ENCODE data around the gene PAGE4.

PAGE4 gene, protein sequence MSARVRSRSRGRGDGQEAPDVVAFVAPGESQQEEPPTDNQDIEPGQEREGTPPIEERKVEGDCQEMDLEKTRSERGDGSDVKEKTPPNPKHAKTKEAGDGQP

GRCh38 chrX:49829016-49829415 lies at the start of gene PAGE4:
PAGE4 (plus strand) TSS chrX:49829303; CDS start chrX:49830429, 1,126 bp downstream.
- DNase-seq (ENCODE audit: low read depth, low spot score), result no peak

- DNase-seq (ENCODE audit: low read depth, low spot score), result no peak
Observed at GRCh38 chrX:49784747-49785280, 44.3 kb upstream of the PAGE4 start.

DNA sequence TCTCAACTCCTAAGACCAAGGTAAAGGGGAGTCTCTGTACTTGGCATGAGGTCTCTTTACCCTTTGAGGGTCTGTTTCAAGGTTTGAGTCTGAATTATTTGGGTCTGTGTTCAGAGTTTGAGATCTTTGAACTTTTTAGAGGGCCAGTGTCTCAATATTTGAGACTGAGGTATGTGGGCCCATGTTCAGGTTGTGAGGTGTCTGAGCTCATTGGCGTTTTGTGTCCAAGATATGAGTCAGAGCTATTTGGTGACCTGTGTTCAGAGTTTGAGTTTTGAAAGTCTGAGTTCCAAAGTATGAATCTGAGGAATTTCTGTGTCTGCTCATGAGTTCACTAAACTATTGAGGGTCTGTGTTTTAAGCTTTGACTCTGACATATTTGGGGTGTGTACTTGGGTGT lies 36.7 kb upstream of the PAGE4 start:
- DNase-seq (ENCODE audit: low read depth, low spot score), result no peak

- DNase-seq (ENCODE audit: low read depth, low spot score), result no peak
Observed at GRCh38 chrX:49793686-49794085, 35.4 kb upstream of the PAGE4 start.

- no peak for DNase-seq (ENCODE audit: low read depth, low spot score)
Observed at GRCh38 chrX:49799828-49800227, 29.3 kb upstream of the PAGE4 start.

- no peak for DNase-seq (ENCODE audit: low read depth, low spot score)
Observed at GRCh38 chrX:49809891-49810632, 19.0 kb upstream of the PAGE4 start.

DNA sequence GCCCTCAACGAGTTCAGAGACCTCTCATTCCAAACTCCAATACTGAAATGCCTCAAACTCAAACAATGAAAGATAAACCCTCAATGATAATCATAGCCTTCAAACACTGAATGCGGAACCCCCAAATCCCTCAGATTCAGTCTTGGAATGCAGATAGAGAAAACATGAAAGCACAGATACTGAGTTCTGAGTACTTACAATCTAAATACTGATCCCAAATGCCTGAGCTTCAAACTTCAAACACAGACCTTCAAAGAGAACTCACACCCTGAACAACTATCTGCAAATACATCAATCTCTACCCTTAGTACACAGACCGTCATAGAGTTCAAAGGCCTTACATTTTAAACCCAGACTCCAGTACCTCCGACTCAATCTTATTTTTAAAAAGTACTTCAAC lies 16.9 kb upstream of the PAGE4 start:
- no peak for DNase-seq (ENCODE audit: low read depth, low spot score)

DNA sequence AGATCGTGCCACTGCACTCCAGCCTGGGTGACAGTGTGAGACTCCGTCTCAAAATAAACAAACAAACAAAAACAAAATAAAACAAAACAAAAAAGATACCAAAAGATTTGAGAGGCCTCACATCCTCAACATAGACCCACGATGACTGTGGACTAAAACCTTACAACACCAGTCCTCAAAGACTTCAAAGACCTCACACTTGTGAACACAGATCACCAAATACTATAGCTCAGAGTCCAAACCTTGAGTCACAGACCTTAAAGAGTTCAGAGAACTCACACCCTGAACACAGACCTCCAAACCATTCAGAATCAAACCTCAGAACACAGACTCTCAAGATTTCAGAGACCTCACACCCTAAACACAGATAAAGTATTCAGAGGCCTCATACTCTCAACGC lies 12.7 kb upstream of the PAGE4 start:
- DNase-seq (ENCODE audit: low read depth, low spot score), result no peak

- no peak for DNase-seq (ENCODE audit: low read depth, low spot score)
Observed at GRCh38 chrX:49838374-49838773, 9.3 kb downstream of the PAGE4 start.

GRCh38 chrX:49840679-49841078 lies 11.6 kb downstream of the PAGE4 start:
- DNase-seq (ENCODE audit: low read depth, low spot score), result peak; percentile 2

DNA sequence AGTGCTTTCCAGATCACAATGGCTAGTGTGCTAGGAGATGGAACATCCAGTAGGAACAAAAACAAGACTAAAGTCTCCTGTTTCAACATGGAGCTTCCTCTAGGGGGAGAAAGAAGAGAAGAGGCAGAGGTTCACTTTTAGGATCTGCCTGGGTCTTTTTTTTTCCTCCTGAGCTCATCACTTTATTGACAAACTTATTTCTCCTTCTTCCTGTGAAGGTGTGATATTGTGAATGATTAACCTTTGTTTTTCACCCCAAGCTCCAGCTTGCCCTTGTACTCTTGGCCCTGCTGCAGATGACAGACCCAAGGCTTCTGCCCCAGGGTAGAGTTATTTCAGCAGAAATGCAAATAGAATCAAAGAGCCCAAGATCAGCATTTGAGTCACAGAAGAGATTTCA lies 13.5 kb downstream of the PAGE4 start:
- no peak for DNase-seq (ENCODE audit: low read depth, low spot score)

- no peak for DNase-seq (ENCODE audit: low read depth, low spot score)
Observed at GRCh38 chrX:49844611-49845010, 15.5 kb downstream of the PAGE4 start.

DNA sequence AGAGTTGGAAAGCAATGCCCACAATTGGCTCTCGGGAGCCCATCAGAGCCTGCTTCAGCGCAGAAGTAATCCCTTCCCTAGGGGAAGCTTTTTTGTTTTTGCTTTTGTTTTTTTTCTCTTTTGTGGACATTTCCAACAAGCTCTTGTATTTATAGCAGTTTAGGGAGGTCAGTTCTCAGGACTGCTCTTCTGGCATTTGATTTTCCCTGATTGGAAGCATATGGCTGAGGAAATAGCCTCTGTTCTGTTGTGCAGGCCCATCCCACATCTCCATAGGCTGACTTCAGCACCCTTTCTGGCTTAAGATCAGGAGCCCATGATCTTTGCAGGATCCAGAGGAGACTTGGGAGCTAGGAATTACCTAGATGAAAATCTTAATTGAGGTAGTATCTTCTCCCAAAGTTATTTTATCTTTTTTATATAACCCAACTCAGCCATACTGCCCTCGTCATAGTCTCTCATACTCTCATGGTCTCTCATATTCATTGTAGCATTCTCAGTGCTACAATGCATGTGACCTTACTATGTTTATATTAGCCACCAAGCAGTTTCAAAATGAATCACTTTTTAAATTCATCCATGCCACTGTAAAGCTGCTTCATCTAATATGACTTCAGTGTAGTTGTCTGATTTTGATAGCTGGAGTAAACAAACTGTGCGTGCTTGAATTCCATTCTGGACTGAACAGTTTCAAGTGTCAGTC lies 16.7 kb downstream of the PAGE4 start:
- no peak for DNase-seq (ENCODE audit: low read depth, low spot score)

DNA sequence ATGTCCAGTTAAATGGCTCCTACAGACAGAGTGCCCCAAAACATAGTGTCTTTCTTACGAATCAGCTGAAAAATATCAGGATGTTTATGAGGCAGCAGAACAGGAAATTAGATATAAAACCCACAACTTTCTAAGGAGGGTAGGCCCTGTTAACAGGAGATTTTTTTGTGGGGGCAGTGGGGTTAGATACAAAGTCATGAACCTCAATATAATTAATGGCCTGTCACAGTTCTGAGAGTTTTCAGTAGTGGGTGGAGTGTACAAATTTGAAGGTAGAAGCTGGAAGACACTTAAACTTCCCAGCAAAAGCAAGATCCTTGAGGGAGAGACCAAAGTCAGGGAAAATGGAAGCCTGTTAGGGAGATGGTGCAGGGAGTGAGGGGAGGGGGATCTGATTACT lies 17.4 kb downstream of the PAGE4 start:
- DNase-seq (ENCODE audit: low read depth, low spot score), result no peak

GRCh38 chrX:49848275-49848674 lies 19.2 kb downstream of the PAGE4 start:
- DNase-seq (ENCODE audit: low read depth, low spot score), result no peak

DNA sequence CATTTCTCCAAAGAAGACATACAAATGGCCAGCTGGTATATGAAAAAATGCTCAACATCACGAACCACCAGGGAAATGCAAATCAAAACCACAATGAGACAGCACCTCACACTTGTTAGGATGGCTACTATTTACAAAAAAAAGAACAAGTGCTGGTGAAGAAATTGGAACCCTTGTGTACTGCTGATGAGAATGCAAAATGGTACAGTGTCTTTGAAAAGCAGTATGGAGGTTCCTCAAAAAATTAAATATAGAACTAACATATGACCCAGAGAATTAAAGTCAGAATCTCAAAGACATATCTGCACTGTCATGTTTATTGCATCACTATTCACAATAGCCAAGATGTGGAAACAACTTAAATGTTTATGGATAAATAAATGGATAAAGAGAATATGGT lies 20.9 kb downstream of the PAGE4 start:
- DNase-seq (ENCODE audit: low read depth, low spot score), result no peak

DNA sequence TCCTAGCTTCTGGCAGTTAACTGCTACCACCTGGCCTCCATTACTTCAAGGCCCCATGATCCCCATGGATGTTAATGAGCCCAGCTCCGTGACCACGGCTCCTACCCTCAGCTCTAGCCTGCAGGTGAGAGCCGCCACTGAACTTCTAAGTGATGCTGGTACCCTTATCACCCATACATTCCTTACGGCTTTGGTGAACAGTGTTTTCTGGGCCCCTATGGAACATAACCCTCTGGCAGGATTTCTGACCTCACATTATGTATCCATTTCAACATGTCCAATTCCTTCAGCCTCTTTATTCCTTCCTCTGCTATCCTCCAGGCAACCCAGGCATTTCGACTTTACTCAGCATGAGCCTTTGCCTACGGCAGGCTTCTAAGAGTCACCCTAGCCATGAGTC lies 24.6 kb downstream of the PAGE4 start:
- DNase-seq (ENCODE audit: low read depth, low spot score), result no peak

DNA sequence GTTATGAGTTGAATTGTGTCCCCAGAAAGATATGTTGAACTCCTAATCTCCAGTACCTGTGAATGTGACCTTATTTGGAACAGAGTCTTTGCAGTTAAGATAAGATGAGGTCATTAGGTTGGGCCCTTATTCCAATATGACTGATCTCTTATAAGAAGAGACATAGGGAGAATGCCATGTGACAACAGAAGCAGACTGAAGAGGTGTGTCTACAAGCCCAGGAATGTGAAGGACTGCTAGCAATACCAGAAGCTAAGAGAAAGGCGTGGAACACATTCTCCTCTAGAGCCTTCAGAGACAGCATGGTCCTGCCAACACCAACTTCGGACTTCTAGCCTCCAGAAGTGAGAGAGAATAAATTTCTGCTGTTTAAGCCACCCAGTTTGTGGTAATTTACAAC lies 27.7 kb downstream of the PAGE4 start:
- no peak for DNase-seq (ENCODE audit: low read depth, low spot score)

DNA sequence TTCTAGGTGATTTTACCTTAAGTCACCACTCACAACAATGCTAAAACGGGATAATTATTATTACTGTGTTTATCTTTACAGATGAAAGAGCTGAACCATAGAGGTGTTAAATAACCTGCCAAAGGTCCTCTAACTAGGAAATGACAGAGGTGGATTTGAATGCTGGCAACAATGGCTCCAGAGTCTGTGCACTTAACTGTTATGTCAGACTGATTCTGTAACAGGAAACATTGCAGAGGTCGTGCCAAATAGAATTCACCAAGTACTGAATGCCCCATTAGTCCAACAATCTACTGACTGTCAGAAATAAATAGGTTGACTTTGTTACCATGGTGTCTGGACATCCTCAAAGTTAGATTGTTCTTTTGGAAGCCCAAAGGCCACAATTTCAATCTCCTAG lies 29.2 kb downstream of the PAGE4 start:
- no peak for DNase-seq (ENCODE audit: low read depth, low spot score)

GRCh38 chrX:49859491-49859890 lies 30.4 kb downstream of the PAGE4 start:
- DNase-seq (ENCODE audit: low read depth, low spot score), result no peak

DNA sequence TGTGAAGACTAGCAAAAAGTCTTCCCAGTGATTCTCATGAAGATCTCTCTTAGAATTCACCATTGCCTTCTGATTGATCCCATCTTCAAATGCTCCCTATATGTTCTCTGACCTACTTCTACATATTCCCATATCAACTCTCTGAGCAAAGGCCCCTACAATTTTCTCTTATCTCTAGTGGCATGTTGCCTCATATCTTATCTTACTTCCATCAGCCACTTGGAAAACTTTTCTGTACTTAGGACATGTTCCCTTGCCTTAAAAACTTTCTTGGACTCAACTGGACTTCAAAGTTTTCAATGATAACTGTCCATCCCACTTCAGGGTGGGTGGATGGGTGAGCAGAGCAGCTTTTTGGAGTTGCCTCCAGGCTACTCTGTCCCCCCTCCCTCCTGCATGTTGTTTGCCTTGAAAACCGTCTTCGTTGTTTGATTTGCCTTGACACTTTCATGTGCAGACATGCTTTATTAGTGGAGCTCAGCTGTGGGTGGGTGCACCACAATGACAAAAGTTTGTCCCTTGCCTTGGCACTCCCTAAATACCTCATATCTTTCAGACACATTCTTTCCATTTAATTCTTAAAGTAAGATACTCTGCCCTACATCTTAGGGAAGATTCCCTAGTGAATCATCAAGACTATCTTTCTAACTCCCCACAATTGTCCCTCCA lies 31.9 kb downstream of the PAGE4 start:
- DNase-seq (ENCODE audit: low read depth, low spot score), result no peak

GRCh38 chrX:49862093-49862492 lies 33.0 kb downstream of the PAGE4 start:
- no peak for DNase-seq (ENCODE audit: low read depth, low spot score)

Measured in activated naive CD8-positive, alpha-beta T cell treated with anti-CD3 and anti-CD28 coated beads, Interleukin-2, amount 50 U/mL, for 16 hours (primary cell).